ENCODE data around the gene IFITM5. TPM values are rescaled to one million over a fixed set of nuclear protein-coding genes. Genes with fewer than 3 reads are reported as not detected.
A peak's percentile ranks its signal among the peaks of the same experiment; 100 is the strongest.

IFITM5 gene
- total and polyA plus RNA-seq, 9 of the 15 experiments (the other 6 are each of a cell fraction or from before 2014, with no cell fraction given), result 0.19 TPM; not detected in 8

- ATAC-seq (no peak), DNase-seq (ENCODE audit: extremely low read depth in 1 of 4, low spot score in 3 of 4) (no peak), FAIRE-seq (no peak)
- H3K27ac ChIP-seq (ENCODE audit: extremely low read depth, low read depth, low read length), result no peak overlapping the region
- no TSS peak for BruUV-seq (replicated peaks)
- no peak overlapping the region for H2AFZ ChIP-seq (ENCODE audit: low read depth, low read length)
- no peaks in the 10 kb centered on the region for H3K9me1 ChIP-seq (ENCODE audit: control insufficient read depth, insufficient read depth, low read length)
- intact Hi-C loops (cut with micrococcal nuclease), result no loop called here
- no peaks in the 10 kb centered on the region for H3K36me3 ChIP-seq (ENCODE audit: control insufficient read depth, insufficient read depth, low read length)
- H4K20me1 ChIP-seq (replicated peaks; ENCODE audit: control insufficient read depth, insufficient read depth, low read length), result no peaks in the 10 kb centered on the region
- H3K4me3 ChIP-seq, result no peak overlapping the region
- 94% methylated on average over 23 of the region's 23 CpGs for WGBS (ENCODE audit: insufficient coverage, low coverage, missing lambda C conversion rate)
- ChIA-PET CTCF (ENCODE audit: low intra/inter-chr PET ratio) (no interaction called here), POLR2A (interaction anchor here (0.8 to 1.2 kb wide), 2 partner anchors 13 to 16 kb away, joined by 3 read pairs; no protein-coding TSS in a partner anchor)
- peaks cover 7% of the 10 kb centered on the region; the same call in 1 of the 2 replicates for H3K9me3 ChIP-seq (replicated peaks; ENCODE audit: control insufficient read depth, insufficient read depth, low read depth, low read length)
- H3K79me2 ChIP-seq (ENCODE audit: control insufficient read depth, insufficient read depth, low read length), result peaks cover 8% of the 10 kb centered on the region
- H3K4me2 ChIP-seq (ENCODE audit: insufficient read depth, low read length), result no peak overlapping the region
- no peak overlapping the region for H3K9ac ChIP-seq (ENCODE audit: insufficient read depth in 1 of 2, low read depth in 2 of 2, low read length in 2 of 2)
- no peaks in the 10 kb centered on the region for H3K27me3 ChIP-seq (ENCODE audit: control insufficient read depth in 2 of 2, insufficient read depth in 2 of 2, low read length in 2 of 2)
- in situ Hi-C loops (cut with MboI), result no loop called here
- peaks cover 46 to 49% of the 10 kb centered on the region in 2 experiments for H3K4me1 ChIP-seq (replicated peaks in 1 of 2; ENCODE audit: control insufficient read depth in 2 of 2, insufficient read depth in 2 of 2, low read length in 2 of 2)
- TF ChIP-seq TRIM28 (IDR thresholded peaks at IDR 0.05) (peak; percentile 90), RBM25 (IDR thresholded peaks at IDR 0.05; ENCODE audit: low read depth, low read length, severe bottlenecking) (peak; percentile 82), FOXJ2 (tag; IDR thresholded peaks at IDR 0.05) (no peak), CBX1 (IDR thresholded peaks at IDR 0.05; ENCODE audit: low read depth) (peak; percentile 87; the same call in 1 of the 2 replicates), ADNP (tag; IDR thresholded peaks at IDR 0.05) (0 out of 2 replicates have a peak, but pooled peaks have one; percentile 30), ZNF121 (CRISPR knock-in tag; conservative IDR thresholded peaks at IDR 0.05) (no peak), TRIM24 (IDR thresholded peaks at IDR 0.05) (peak; percentile 35 to 72; a peak in 3 of 4 replicates), FOXM1 (IDR thresholded peaks at IDR 0.05; ENCODE audit: low read depth) (no peak), FOXM1 (CRISPR knock-in tag; IDR thresholded peaks at IDR 0.05; ENCODE audit: low read depth) (no peak), HDAC2 (IDR thresholded peaks at IDR 0.05) (peak; percentile 55; the same call in 1 of the 2 replicates), E2F6 (IDR thresholded peaks at IDR 0.05; ENCODE audit: borderline replicate concordance in 1 of 2, extremely low read depth in 1 of 2, insufficient read depth in 1 of 2, insufficient read length in 1 of 2, low read depth in 1 of 2, low read length in 1 of 2, poor library complexity in 1 of 2, severe bottlenecking in 1 of 2) (no peak), KDM1A (IDR thresholded peaks at IDR 0.05) (peak; percentile 56 to 86), RCOR1 (IDR thresholded peaks at IDR 0.05; ENCODE audit: borderline replicate concordance in 1 of 2, low read depth in 2 of 2, low read length in 2 of 2) (0 out of 4 replicates have a peak, but pooled peaks of 1 of the 2 experiments have one; percentile 21), CBX3 (IDR thresholded peaks at IDR 0.05; ENCODE audit: borderline replicate concordance in 1 of 2, low read length in 2 of 2) (peak; percentile 11 to 98), IRF2 (CRISPR knock-in tag; IDR thresholded peaks at IDR 0.05) (0 out of 2 replicates have a peak, but pooled peaks have one; percentile 45), SMARCA5 (IDR thresholded peaks at IDR 0.05) (peak; percentile 74)
- TF ChIP-seq, protein P1, sequence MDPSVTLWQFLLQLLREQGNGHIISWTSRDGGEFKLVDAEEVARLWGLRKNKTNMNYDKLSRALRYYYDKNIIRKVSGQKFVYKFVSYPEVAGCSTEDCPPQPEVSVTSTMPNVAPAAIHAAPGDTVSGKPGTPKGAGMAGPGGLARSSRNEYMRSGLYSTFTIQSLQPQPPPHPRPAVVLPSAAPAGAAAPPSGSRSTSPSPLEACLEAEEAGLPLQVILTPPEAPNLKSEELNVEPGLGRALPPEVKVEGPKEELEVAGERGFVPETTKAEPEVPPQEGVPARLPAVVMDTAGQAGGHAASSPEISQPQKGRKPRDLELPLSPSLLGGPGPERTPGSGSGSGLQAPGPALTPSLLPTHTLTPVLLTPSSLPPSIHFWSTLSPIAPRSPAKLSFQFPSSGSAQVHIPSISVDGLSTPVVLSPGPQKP (CRISPR knock-in tag; IDR thresholded peaks at IDR 0.05), result 0 out of 2 replicates have a peak, but pooled peaks have one; percentile 57
- TF ChIP-seq, protein P2, sequence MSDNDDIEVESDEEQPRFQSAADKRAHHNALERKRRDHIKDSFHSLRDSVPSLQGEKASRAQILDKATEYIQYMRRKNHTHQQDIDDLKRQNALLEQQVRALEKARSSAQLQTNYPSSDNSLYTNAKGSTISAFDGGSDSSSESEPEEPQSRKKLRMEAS (CRISPR knock-in tag; IDR thresholded peaks at IDR 0.05), result 0 out of 2 replicates have a peak, but pooled peaks have one; percentile 5
- TF ChIP-seq, protein P3, sequence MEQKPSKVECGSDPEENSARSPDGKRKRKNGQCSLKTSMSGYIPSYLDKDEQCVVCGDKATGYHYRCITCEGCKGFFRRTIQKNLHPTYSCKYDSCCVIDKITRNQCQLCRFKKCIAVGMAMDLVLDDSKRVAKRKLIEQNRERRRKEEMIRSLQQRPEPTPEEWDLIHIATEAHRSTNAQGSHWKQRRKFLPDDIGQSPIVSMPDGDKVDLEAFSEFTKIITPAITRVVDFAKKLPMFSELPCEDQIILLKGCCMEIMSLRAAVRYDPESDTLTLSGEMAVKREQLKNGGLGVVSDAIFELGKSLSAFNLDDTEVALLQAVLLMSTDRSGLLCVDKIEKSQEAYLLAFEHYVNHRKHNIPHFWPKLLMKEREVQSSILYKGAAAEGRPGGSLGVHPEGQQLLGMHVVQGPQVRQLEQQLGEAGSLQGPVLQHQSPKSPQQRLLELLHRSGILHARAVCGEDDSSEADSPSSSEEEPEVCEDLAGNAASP (IDR thresholded peaks at IDR 0.05), result no peak
These were observed 33.5 kb upstream of the IFITM5 start for GRCh38 chr11:332651-333480.

All from K562 (cell line).